ENCODE results near the gene SORL1. TPM values are rescaled to one million over a fixed set of nuclear protein-coding genes. Genes with fewer than 3 reads are reported as not detected.
A peak's percentile ranks its signal among the peaks of the same experiment; 100 is the strongest.

The SORL1 gene
- total RNA-seq, 1 donor from 2014 or later = 39.0 TPM

GRCh38 chr11:121655537-121656327, 203.6 kb downstream of the SORL1 start:
- H3K36me3 Mint-ChIP-seq = no peaks in the 10 kb centered on the region

GRCh38 chr11:121656328-121657090, 204.4 kb downstream of the SORL1 start:
- no peak for DNase-seq (ENCODE audit: extremely low spot score, unreplicated experiment)
- peak overlapping the region; percentile 92 for H3K27ac Mint-ChIP-seq
- H3K9me3 Mint-ChIP-seq = no peaks in the 10 kb centered on the region
- H3K4me1 Mint-ChIP-seq (ENCODE audit: unreplicated experiment) = peaks cover 38% of the 10 kb centered on the region
- H3K4me3 Mint-ChIP-seq = peak overlapping the region; percentile 91
- H3K36me3 Mint-ChIP-seq = no peaks in the 10 kb centered on the region
- no peak for TF ChIP-seq CTCF (conservative IDR thresholded peaks at IDR 0.05)
- H3K27me3 Mint-ChIP-seq = peaks cover 5% of the 10 kb centered on the region

More at GRCh38 chr11:121655537-121656327, 203.6 kb downstream of the SORL1 start:
- peak overlapping the region; percentile 91 for H3K4me3 Mint-ChIP-seq
- peaks cover 5% of the 10 kb centered on the region for H3K27me3 Mint-ChIP-seq
- peak; percentile 95 for DNase-seq (ENCODE audit: extremely low spot score, unreplicated experiment)
- peak overlapping the region; percentile 92 for H3K27ac Mint-ChIP-seq
- TF ChIP-seq CTCF (conservative IDR thresholded peaks at IDR 0.05) = peak; percentile 88
- peaks cover 39% of the 10 kb centered on the region for H3K4me1 Mint-ChIP-seq (ENCODE audit: unreplicated experiment)
- no peaks in the 10 kb centered on the region for H3K9me3 Mint-ChIP-seq

- Mint-ChIP-seq H3K4me1 (ENCODE audit: unreplicated experiment) (peaks cover 44% of the 10 kb centered on the region), H3K4me3 (no peak overlapping the region), H3K36me3 (no peaks in the 10 kb centered on the region), H3K9me3 (no peaks in the 10 kb centered on the region), H3K27ac (no peak overlapping the region), H3K27me3 (peaks cover 5% of the 10 kb centered on the region)
- DNase-seq (ENCODE audit: extremely low spot score, unreplicated experiment) = no peak
- no peak for TF ChIP-seq CTCF (conservative IDR thresholded peaks at IDR 0.05)
Observed at GRCh38 chr11:121657146-121657545, 205.0 kb downstream of the SORL1 start.

- DNase-seq (ENCODE audit: extremely low spot score, unreplicated experiment) = no peak
- Mint-ChIP-seq H3K4me3 (no peak overlapping the region), H3K27me3 (peaks cover 5% of the 10 kb centered on the region), H3K4me1 (ENCODE audit: unreplicated experiment) (peaks cover 27% of the 10 kb centered on the region), H3K36me3 (no peaks in the 10 kb centered on the region), H3K9me3 (peaks cover 6% of the 10 kb centered on the region), H3K27ac (no peak overlapping the region)
- TF ChIP-seq CTCF (conservative IDR thresholded peaks at IDR 0.05) = no peak
Observed at GRCh38 chr11:121659811-121660210, 207.7 kb downstream of the SORL1 start.

- Mint-ChIP-seq H3K4me3 (no peak overlapping the region), H3K27ac (no peak overlapping the region), H3K9me3 (peaks cover 7% of the 10 kb centered on the region), H3K4me1 (ENCODE audit: unreplicated experiment) (peaks cover 10% of the 10 kb centered on the region), H3K27me3 (peaks cover 5% of the 10 kb centered on the region), H3K36me3 (no peaks in the 10 kb centered on the region)
- TF ChIP-seq CTCF (conservative IDR thresholded peaks at IDR 0.05) = no peak
- no peak for DNase-seq (ENCODE audit: extremely low spot score, unreplicated experiment)
Observed at GRCh38 chr11:121661880-121662486, 209.9 kb downstream of the SORL1 start.
